RKO (cell line): ENCODE measurements around the gene G0S2.
A peak's percentile ranks its signal among the peaks of the same experiment; 100 is the strongest.
"Not testable (repeated sequence)": the region's sequence is repeated elsewhere in the genome, so short reads cannot be mapped to it uniquely, and the experiment has no call there.

ENCODE experiments used
- DNase-seq: peaks from one replicate; pipeline ENCODE4 v3.0.0-alpha.2; 2016; ENCODE audit warnings: low spot score

Gene G0S2

GRCh38 chr1:209678981-209679539, 3.8 kb downstream of the G0S2 start:
- DNase-seq: no peak

GRCh38 chr1:209685821-209686220, 10.6 kb downstream of the G0S2 start:
- no peak for DNase-seq

- no peak for DNase-seq
Measured at GRCh38 chr1:209686322-209686721, 11.1 kb downstream of the G0S2 start.

DNA sequence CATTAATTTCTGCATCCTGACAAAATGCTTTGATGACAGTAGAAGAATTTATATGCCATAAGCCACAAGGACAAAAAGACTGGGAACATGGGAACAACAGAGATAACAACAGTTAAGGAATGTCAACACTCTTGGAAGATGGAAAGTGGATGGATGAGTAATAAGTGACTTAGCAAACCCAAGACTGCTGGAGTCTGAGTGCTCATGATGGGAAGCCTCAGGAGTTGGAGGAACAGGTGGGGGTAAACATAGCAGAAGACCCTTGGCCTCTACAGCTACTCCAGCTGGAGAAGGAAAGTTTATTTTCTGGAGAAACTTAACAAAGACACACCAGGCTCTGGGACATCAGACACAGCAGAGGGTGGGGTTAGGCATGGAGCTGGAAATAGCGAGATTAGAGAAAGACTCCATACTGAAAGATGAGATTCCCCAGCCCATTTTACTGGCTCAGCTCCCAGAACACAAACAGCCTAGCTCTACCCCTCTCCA, 13.6 kb downstream of the G0S2 start:
- DNase-seq: no peak

DNA sequence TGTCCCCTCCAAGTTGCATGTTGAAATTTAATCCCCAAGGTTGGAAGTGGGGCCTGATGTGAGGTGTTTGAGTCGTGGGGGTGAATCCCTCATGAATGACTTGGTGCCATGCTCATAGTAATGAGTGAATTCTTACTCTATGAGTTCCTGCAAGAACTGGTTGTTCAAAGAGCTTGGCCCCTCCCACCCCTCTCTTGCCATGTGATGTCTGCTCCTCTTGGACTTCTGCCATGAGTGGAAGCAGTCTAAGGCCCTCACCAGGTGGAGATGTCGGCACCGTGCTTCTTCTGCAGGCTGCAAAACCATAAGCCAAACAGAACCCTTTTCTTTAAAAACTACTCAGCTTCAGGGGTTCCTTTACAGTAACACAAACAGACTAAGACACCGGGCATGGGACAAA, 14.3 kb downstream of the G0S2 start:
- DNase-seq: peak; percentile 30

- DNase-seq: no peak
Measured at GRCh38 chr1:209691237-209691636, 16.0 kb downstream of the G0S2 start.

GRCh38 chr1:209692296-209692695, 17.1 kb downstream of the G0S2 start:
- peak; percentile 30 for DNase-seq

DNA sequence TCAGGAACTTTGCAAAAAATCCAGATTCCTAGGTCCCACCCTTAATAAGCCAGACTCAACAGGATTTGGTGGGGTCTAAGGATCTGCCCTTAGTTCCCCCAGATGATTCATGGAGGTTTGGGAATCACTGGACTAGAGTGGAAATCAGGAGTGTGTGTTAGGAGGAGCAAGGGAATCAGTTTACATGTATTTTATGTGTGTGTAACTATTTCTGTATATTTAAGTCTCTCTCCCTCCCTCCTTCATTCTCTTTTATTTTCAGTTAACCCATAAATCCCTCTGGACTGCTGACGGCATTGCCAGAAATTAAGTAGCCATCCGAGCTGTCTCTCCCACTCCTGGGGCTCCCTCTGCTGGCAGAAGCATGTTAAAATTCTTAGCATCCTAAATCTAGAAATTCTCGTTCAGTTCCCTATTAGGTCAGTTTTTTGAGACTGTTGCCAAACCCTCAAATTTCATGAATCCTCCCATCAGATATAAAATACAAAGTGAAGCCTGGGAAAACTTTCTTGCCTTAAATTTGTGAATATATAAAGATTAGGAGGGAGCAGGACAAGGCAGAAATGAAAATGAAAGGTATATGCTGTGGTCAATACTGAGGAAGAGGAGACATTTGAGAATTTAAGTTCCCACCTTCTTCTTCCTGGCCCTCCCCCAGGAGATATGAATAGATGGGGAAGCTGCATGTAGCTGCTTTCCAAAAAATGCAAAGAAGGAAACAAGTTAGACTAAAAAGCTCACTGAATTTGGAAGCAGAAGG, 17.7 kb downstream of the G0S2 start:
- peak; percentile 88 for DNase-seq

- no peak for DNase-seq
Measured at GRCh38 chr1:209696673-209697072, 21.5 kb downstream of the G0S2 start.

DNA sequence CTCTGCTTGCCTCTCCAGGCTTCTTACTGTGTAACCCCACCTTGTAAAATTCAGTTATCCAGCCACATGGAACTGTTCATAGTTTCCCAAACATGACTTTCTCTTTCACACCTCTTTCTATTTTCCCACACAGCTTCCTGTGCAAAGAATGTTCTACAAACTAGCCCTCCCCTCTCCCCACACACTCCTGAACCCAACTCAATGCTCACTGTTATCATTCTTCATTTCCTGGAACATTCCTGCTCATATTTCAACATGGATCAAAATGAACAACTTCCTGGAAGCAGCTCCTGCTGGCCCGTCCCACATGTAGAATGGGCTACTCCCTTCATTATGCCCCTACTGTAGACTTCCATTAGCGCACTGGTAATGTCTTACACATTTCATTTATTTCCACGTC, 21.9 kb downstream of the G0S2 start:
- DNase-seq: no peak

- not testable (repeated sequence) for DNase-seq
Measured at GRCh38 chr1:209700686-209701085, 25.5 kb downstream of the G0S2 start.

DNA sequence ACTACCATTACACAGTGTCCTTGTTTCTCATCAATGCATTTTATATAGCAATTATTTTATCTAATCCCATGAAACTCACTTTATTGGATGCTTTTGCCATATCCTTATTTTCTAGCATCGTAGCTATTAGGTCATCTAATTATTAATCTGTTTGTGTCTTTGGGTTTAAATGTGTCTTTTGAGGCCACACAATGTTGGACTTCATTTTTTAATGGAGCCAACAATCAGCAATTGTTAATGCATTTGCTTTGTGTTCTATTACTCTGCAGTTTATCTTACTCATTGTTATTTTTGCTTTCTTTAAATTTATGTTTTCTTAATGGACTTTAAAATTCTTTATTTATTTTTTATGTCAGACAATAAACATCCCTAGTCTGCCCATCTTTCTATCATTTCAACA, 27.6 kb downstream of the G0S2 start:
- DNase-seq: no peak

DNA sequence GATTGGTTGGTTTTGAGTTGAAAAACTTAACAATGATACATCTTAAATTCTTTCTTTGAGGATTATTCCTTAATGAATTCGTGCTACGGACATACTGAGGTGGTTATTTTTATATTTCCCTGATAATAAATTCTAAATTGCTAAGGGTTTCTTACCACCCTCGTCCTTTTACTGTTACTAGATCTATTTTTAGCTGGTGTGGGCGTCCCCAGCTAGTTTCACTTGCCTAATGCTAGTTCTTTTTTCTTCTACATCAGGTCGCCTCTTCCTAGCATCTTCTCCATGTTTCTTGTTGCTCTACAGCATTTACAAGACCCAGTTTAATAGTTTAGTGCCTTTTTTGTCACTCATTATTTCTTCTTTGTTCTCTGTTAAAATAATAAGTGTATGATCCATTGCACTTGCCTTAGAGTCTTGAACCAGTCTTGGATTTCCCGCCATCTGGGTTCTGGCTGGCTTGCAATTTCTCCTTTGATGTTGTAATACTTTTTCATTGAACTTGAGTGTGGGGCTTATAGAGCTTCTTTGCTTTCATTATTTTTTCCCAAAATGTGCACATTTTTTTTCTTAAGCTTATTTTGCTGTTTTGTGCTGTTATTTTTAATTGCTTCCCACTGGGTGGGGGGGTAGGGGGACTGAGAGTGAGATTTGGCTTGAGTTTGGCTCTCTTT, 28.8 kb downstream of the G0S2 start:
- DNase-seq: no peak

DNA sequence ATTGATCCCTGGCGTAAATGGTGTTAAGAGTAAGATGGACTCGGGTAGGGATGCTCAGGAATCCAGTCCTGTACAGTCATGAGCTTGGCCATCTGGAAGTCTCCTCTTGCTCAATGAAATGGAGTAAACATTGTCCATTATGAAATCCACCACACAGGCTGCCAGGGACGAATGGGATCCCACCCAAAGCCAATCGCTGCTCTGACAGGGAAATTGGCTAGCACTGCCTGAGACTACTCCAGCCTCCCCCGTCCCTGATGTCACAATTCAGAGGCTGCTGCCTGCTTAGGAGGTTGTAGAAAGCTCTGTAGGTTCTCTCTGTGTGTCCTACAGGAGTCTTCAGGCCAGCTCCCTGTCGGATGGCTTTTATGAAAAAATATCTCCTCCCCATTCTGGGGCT, 29.4 kb downstream of the G0S2 start, which contains the start of gene HSD11B1:
Gene HSD11B1 (plus strand): TSS at position 263 of the 400 bp plus-strand sequence. CDS start 97 bp downstream, at position 360.
- no peak for DNase-seq

- no peak for DNase-seq
Measured at GRCh38 chr1:209705033-209705598, 29.9 kb downstream of the G0S2 start.

DNA sequence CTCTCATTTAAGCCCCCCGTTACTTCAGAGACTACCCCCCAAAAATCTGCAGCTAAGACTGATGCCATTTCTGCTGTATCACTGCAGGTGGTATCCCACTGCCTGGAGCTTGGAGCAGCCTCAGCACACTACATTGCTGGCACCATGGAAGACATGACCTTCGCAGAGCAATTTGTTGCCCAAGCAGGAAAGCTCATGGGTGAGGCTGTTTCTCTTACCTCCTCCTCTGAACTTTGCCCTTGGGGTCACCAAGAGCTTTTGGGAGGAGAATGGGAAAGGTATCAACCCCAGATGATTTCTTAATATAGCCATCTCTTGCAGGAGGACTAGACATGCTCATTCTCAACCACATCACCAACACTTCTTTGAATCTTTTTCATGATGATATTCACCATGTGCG, 31.4 kb downstream of the G0S2 start:
- no peak for DNase-seq

DNA sequence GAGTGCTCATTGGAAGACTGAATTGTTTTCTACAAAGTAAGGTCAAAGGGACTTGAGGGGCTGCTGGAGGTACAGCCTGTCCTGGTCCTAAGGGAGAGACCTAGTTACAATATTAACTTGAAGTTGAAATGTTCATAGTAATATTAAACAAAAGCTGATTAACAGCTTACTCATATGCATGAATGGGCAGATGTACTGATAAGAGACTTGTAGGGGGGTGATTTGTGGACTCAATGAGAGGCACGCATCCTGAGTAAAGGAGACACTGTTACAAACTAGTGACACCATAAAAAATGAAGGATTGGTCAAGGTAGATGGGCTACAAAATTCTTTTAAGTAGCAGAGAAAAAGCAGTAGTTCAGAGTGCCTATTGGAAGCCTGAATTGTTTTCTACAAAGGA, 32.1 kb downstream of the G0S2 start:
- DNase-seq: no peak

GRCh38 chr1:209708297-209708696, 33.1 kb downstream of the G0S2 start:
- DNase-seq: no peak

DNA sequence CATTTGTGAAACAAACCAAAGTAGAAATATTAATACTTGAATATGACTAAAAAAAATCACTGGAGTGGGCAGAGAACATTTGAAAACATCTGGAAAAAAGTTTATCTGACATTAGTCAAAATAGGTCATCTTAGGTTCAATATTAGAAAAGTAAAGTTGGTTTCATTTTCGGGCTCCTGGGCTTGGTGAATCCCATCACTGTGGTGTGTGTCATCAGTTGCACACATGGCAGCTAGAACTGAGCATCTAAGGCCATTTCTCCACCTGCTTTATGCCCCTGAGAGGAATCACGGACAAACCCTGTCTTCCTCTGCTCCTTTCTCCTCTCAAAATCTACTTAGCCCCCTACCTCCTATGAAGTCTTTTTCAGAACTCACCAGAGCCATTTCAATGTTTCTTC, 34.9 kb downstream of the G0S2 start:
- no peak for DNase-seq

GRCh38 chr1:209710847-209711246, 35.6 kb downstream of the G0S2 start:
- DNase-seq: no peak

DNA sequence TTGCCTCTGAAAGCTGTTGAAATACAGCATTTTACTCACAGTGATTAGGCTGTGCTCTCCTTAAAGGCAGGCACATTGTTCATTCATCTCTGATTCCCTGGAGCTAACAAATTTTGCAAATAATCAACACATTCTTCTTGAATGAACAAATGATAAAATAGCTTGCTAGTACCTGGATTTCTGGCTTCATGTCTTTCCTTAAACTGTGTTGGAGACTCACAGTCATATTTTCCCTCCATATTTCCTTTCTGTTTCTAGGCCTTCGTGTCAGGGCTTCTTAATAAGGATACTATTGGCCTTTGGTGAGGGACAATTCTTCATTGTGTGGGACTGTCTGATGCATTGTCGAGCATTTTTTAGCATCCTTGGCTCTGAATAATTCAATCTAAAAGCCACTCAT, 39.1 kb downstream of the G0S2 start:
- DNase-seq: no peak

GRCh38 chr1:209715314-209715713, 40.1 kb downstream of the G0S2 start:
- no peak for DNase-seq

DNA sequence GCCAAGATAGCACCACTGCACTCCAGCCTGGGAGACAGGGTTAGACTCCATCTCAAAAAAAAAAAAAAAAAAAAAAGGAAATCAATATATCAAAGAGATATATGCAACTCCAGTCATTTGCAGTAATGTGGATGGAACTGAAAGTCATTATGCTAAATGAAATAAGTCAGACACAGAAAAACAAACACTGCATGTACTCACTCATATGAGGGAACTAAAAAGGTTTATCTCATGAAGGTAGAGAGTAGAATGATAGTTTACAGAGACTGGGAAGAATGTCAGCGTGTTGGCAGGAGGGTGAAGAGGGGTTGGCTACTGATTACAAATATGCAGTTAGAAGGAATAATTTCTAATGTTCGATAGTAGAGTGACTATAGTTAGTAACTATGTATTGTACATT, 42.6 kb downstream of the G0S2 start:
- no peak for DNase-seq
